Trophoblast cell (in vitro differentiated cells and primary cell): ENCODE data around the gene MTCH1.

Experiments
- DNase-seq, 2 donors: peaks; one replicate each; pipeline ENCODE4 v3.0.0-alpha.2; 2016
- H2AFZ ChIP-seq: 2 replicates; pipeline ENCODE4 v1.6.1; 2013; ENCODE audit warnings: low read length, moderate library complexity, mild to moderate bottlenecking; ENCODE audit not compliant: insufficient read depth, poor library complexity
- H2AK5ac ChIP-seq: 2 replicates; pipeline ENCODE4 v1.6.1; 2013; ENCODE audit warnings: mild to moderate bottlenecking, low read length
- H2BK120ac ChIP-seq: 2 replicates; pipeline ENCODE4 v1.6.1; 2013; ENCODE audit warnings: low read length, mild to moderate bottlenecking, moderate library complexity; ENCODE audit not compliant: insufficient read depth, poor library complexity
- H2BK12ac ChIP-seq: 2 replicates; pipeline ENCODE4 v1.6.1; 2013; ENCODE audit warnings: mild to moderate bottlenecking, low read length, moderate library complexity
- H2BK5ac ChIP-seq: 2 replicates; pipeline ENCODE4 v1.6.1; 2013; ENCODE audit warnings: low read length, low read depth, moderate library complexity, mild to moderate bottlenecking; ENCODE audit not compliant: poor library complexity
- H3K14ac ChIP-seq: 2 replicates; pipeline ENCODE4 v1.6.1; 2013; ENCODE audit warnings: mild to moderate bottlenecking, low read length
- H3K18ac ChIP-seq: 2 replicates; pipeline ENCODE4 v1.6.1; 2013; ENCODE audit warnings: mild to moderate bottlenecking, low read length
- H3K23ac ChIP-seq: 2 replicates; pipeline ENCODE4 v1.6.1; 2013; ENCODE audit warnings: low read length
- H3K27ac ChIP-seq: 2 replicates; pipeline ENCODE4 v1.5.1; 2013; ENCODE audit warnings: low read depth, mild to moderate bottlenecking, inconsistent platforms, low read length, moderate library complexity
- H3K27me3 ChIP-seq: 2 replicates; pipeline ENCODE4 v1.6.1; 2013; ENCODE audit warnings: inconsistent platforms, mild to moderate bottlenecking, low read length, moderate library complexity; ENCODE audit not compliant: insufficient read depth
- H3K36me3 ChIP-seq, 2 experiments: 1 replicate in 1 of 2; 2 replicates in 1 of 2; pipeline ENCODE4 v1.6.1; 2013; ENCODE audit warnings: low read length in 2 of 2, mild to moderate bottlenecking in 2 of 2, moderate library complexity in 1 of 2; ENCODE audit not compliant: insufficient read depth in 2 of 2, control insufficient read depth in 1 of 2
- H3K4ac ChIP-seq: 2 replicates; pipeline ENCODE4 v1.6.1; 2013; ENCODE audit warnings: low read depth, mild to moderate bottlenecking, low read length, moderate library complexity
- H3K4me1 ChIP-seq, 2 experiments: 1 replicate in 1 of 2; 2 replicates in 1 of 2; pipeline ENCODE4 v1.6.1; 2013; ENCODE audit warnings: low read length in 2 of 2, mild to moderate bottlenecking in 2 of 2, moderate library complexity in 1 of 2; ENCODE audit not compliant: insufficient read depth in 2 of 2, control insufficient read depth in 1 of 2
- H3K4me2 ChIP-seq: 2 replicates; pipeline ENCODE4 v1.6.1; 2013; ENCODE audit warnings: inconsistent platforms, mild to moderate bottlenecking, low read length, moderate library complexity
- H3K4me3 ChIP-seq: 2 replicates; pipeline ENCODE4 v1.5.1; 2013; ENCODE audit warnings: mild to moderate bottlenecking, low read depth, low read length, inconsistent platforms
- H3K79me1 ChIP-seq: one replicate; pipeline ENCODE4 v1.6.1; 2013; ENCODE audit warnings: low read length
- H3K79me2 ChIP-seq: 2 replicates; pipeline ENCODE4 v1.6.1; 2013; ENCODE audit warnings: low read length, mild to moderate bottlenecking; ENCODE audit not compliant: control insufficient read depth, insufficient read depth, poor library complexity
- H3K9ac ChIP-seq: 2 replicates; pipeline ENCODE4 v1.6.1; 2013; ENCODE audit warnings: mild to moderate bottlenecking, low read length
- H3K9me3 ChIP-seq: 2 replicates; pipeline ENCODE4 v1.6.1; 2013; ENCODE audit warnings: low read depth, mild to moderate bottlenecking, control low read depth, inconsistent platforms, low read length; ENCODE audit not compliant: insufficient read depth
- H4K12ac ChIP-seq: 2 replicates; pipeline ENCODE4 v1.6.1; 2013; ENCODE audit warnings: low read depth, mild to moderate bottlenecking, low read length, moderate library complexity
- H4K8ac ChIP-seq: 2 replicates; pipeline ENCODE4 v1.6.1; 2013; ENCODE audit warnings: low read depth, mild to moderate bottlenecking, low read length, moderate library complexity
- H4K91ac ChIP-seq: one replicate; pipeline ENCODE4 v1.6.1; 2013; ENCODE audit warnings: low read depth, mild to moderate bottlenecking, low read length, moderate library complexity
- WGBS: extraction: QIAGEN DNeasy Blood & Tissue Kit; methylation state at CpG from one replicate; pipeline ENCODE4 v1.1.7; 2013; ENCODE audit warnings: missing lambda C conversion rate; ENCODE audit not compliant: insufficient read length, insufficient coverage; ENCODE audit errors: extremely low coverage; 5-methylcytosine and 5-hydroxymethylcytosine counted together

Gene MTCH1

DNA sequence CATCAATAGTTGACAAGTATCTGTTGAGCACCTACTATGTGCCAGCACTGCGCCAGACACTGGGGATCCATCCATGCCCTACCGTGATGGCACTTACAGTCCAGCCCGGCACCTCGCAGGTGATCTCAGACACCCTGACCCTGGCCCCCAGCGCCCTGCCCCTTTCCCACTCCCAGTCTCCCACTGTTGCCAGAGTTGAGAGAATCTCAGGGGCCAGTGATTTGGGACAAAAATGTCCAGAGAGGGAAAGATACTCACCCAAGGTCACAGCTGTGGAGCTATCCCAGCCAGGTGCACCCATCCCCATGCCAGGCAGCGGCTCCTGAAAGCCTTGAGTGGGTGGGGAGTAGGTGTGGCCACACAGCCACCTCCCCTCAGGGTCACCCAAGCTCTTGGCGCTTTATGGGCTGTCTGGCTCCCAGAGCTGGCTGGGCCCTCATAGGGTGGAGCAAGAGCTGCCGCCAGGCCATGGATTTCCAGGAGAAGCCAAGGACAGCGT is 28.2 kb downstream of the MTCH1 start:
- no peak overlapping the region for H2BK12ac ChIP-seq
- no peak for DNase-seq
- no peak overlapping the region for H4K12ac ChIP-seq
- no peaks in the 10 kb centered on the region for H3K79me1 ChIP-seq
- no peak overlapping the region for H4K8ac ChIP-seq
- no peaks in the 10 kb centered on the region for H3K36me3 ChIP-seq
- no peaks in the 10 kb centered on the region for H3K27me3 ChIP-seq
- no peak overlapping the region for H3K4me3 ChIP-seq
- no peak overlapping the region for H3K23ac ChIP-seq
- no peak overlapping the region for H3K14ac ChIP-seq
- H3K4me2 ChIP-seq: no peak overlapping the region
- no peaks in the 10 kb centered on the region for H3K79me2 ChIP-seq
- WGBS: no CpG with 5 or more reads among the region's 9 CpGs
- no peak overlapping the region for H3K27ac ChIP-seq
- H3K4ac ChIP-seq: no peak overlapping the region
- no peak overlapping the region for H3K9ac ChIP-seq
- no peak overlapping the region for H2BK5ac ChIP-seq
- H3K18ac ChIP-seq: no peak overlapping the region
- H2AFZ ChIP-seq: no peak overlapping the region
- H2BK120ac ChIP-seq: no peak overlapping the region
- H2AK5ac ChIP-seq: no peak overlapping the region
- no peaks in the 10 kb centered on the region for H3K9me3 ChIP-seq
- peaks cover 2 to 3% of the 10 kb centered on the region in 2 experiments for H3K4me1 ChIP-seq
- no peak overlapping the region for H4K91ac ChIP-seq

DNA sequence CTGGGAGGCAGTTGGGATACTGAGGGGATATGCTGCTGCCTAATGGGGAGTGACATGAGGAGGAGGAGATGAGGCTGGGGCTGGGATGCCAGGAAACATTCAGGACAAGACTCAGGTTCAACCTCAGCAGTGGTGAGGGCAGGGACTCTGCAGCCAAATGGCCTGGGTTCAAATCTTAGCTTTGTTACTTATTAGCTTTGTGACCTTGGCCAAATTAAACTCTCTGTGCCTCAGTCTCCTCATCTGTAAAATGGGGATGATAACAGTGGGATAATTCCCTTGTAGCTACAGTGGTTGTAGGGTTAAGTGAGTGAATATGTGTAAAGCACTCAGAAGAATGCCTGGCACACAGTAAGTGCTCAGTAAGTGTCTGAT is 29.6 kb downstream of the MTCH1 start:
- Histone ChIP-seq H3K4me1 (peaks cover 2 to 3% of the 10 kb centered on the region in 2 experiments), H3K27ac (no peak overlapping the region), H3K36me3 (no peaks in the 10 kb centered on the region), H2BK120ac (no peak overlapping the region), H4K12ac (no peak overlapping the region), H2BK5ac (no peak overlapping the region), H3K4me2 (no peak overlapping the region), H2AFZ (no peak overlapping the region), H3K27me3 (no peaks in the 10 kb centered on the region), H3K79me2 (no peaks in the 10 kb centered on the region), H3K9ac (no peak overlapping the region), H4K8ac (no peak overlapping the region), H3K23ac (no peak overlapping the region), H3K14ac (no peak overlapping the region), H2AK5ac (no peak overlapping the region), H2BK12ac (no peak overlapping the region), H3K4me3 (no peak overlapping the region), H3K9me3 (no peaks in the 10 kb centered on the region), H3K18ac (no peak overlapping the region), H3K79me1 (no peaks in the 10 kb centered on the region), H4K91ac (no peak overlapping the region), H3K4ac (no peak overlapping the region)
- no peak for DNase-seq

GRCh38 chr6:36955671-36956445 is 30.1 kb downstream of the MTCH1 start:
- no peak overlapping the region for H2AFZ ChIP-seq
- H3K4me2 ChIP-seq: no peak overlapping the region
- no peak overlapping the region for H2BK120ac ChIP-seq
- H4K91ac ChIP-seq: no peak overlapping the region
- H4K12ac ChIP-seq: no peak overlapping the region
- no peak overlapping the region for H3K23ac ChIP-seq
- H2BK12ac ChIP-seq: no peak overlapping the region
- H3K14ac ChIP-seq: no peak overlapping the region
- H3K27ac ChIP-seq: no peak overlapping the region
- H3K36me3 ChIP-seq: no peaks in the 10 kb centered on the region
- H3K79me1 ChIP-seq: no peaks in the 10 kb centered on the region
- DNase-seq: no peak
- no peak overlapping the region for H3K18ac ChIP-seq
- no CpG with 5 or more reads among the region's 9 CpGs for WGBS
- H3K79me2 ChIP-seq: no peaks in the 10 kb centered on the region
- H3K4ac ChIP-seq: no peak overlapping the region
- H4K8ac ChIP-seq: no peak overlapping the region
- H3K9me3 ChIP-seq: no peaks in the 10 kb centered on the region
- no peaks in the 10 kb centered on the region for H3K27me3 ChIP-seq
- peaks cover 2 to 3% of the 10 kb centered on the region in 2 experiments for H3K4me1 ChIP-seq
- H3K4me3 ChIP-seq: no peak overlapping the region
- no peak overlapping the region for H3K9ac ChIP-seq
- H2AK5ac ChIP-seq: no peak overlapping the region
- no peak overlapping the region for H2BK5ac ChIP-seq

DNA sequence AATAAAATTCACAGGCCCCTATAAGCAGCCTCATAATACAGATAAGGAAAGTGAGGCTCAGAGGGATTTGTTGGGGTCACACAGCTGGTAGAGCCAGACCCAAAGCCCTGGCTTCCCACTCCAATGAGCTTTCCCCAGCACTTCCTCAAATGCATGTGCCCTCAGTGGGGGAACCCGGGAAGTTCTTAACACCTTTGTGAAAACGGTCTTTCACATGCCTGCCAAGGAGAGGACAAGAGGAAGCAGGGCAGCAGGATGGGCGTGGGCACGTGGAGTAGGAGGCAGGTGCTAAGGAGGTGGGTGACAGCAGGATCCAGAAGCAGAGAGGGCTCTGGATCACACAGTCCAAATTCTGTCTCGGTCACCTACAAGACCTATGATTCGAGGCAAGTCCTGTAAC is 30.9 kb downstream of the MTCH1 start:
- Histone ChIP-seq H3K79me2 (no peaks in the 10 kb centered on the region), H3K79me1 (no peaks in the 10 kb centered on the region), H3K9me3 (no peaks in the 10 kb centered on the region), H2AFZ (no peak overlapping the region), H3K9ac (no peak overlapping the region), H3K14ac (no peak overlapping the region), H3K18ac (no peak overlapping the region), H4K91ac (no peak overlapping the region), H2AK5ac (no peak overlapping the region), H3K27me3 (no peaks in the 10 kb centered on the region), H2BK12ac (no peak overlapping the region), H3K4me3 (no peak overlapping the region), H3K4ac (no peak overlapping the region), H3K27ac (no peak overlapping the region), H4K8ac (no peak overlapping the region), H3K36me3 (no peaks in the 10 kb centered on the region), H3K23ac (no peak overlapping the region), H4K12ac (no peak overlapping the region), H2BK120ac (no peak overlapping the region), H3K4me2 (no peak overlapping the region), H2BK5ac (no peak overlapping the region), H3K4me1 (no peaks in the 10 kb centered on the region)
- no peak for DNase-seq
- no CpG with 5 or more reads among the region's 6 CpGs for WGBS
